RWPE2 (cell line): ENCODE data around the gene CD300C.

Experiments used
- ATAC-seq: fragments of 200-7000 bp; cut with Tn5 transposase; 3 replicates; pipeline ENCODE4 v1.9.1; 2021; ENCODE audit warnings: low read depth
- DNase-seq: peaks from one replicate; pipeline ENCODE4 v3.0.0-alpha.2; 2020; ENCODE audit warnings: low spot score
- H3K27ac ChIP-seq: fragments of 450-650 bp; 2 replicates; pipeline ENCODE4 v1.5.1; 2017; ENCODE audit warnings: mild to moderate bottlenecking; ENCODE audit not compliant: poor library complexity, severe bottlenecking
- H3K27me3 ChIP-seq: fragments of 250-450 bp; sonication (Bioruptor Pico); 2 replicates; pipeline ENCODE4 v1.5.1; 2021; ENCODE audit warnings: mild to moderate bottlenecking, moderate library complexity; ENCODE audit not compliant: insufficient read depth, poor library complexity, severe bottlenecking
- H3K36me3 ChIP-seq: fragments of 250-450 bp; sonication (Bioruptor Pico); 2 replicates; pipeline ENCODE4 v1.5.1; 2020; ENCODE audit warnings: low read depth, mild to moderate bottlenecking, moderate library complexity
- H3K4me1 ChIP-seq: fragments of 250-450 bp; sonication (Bioruptor Pico); 2 replicates; pipeline ENCODE4 v1.5.1; 2021; ENCODE audit warnings: mild to moderate bottlenecking, moderate library complexity; ENCODE audit not compliant: insufficient read depth, poor library complexity, severe bottlenecking
- H3K4me3 ChIP-seq: fragments of 250-450 bp; sonication (Bioruptor Pico); 2 replicates; pipeline ENCODE4 v1.5.1; 2021; ENCODE audit warnings: mild to moderate bottlenecking, moderate library complexity; ENCODE audit not compliant: severe bottlenecking
- H3K9me3 ChIP-seq: fragments of 250-450 bp; sonication (Bioruptor Pico); 2 replicates; pipeline ENCODE4 v1.5.1; 2021; ENCODE audit warnings: mild to moderate bottlenecking, moderate library complexity; ENCODE audit not compliant: severe bottlenecking
- CTCF ChIP-seq: fragments of 450-650 bp; IDR thresholded peaks from one replicate; pipeline ENCODE4 v1.5.1; 2017; ENCODE audit warnings: mild to moderate bottlenecking, moderate library complexity; ENCODE audit not compliant: poor library complexity, severe bottlenecking

The CD300C gene

GRCh38 chr17:74536890-74537289, 9.0 kb downstream of the CD300C start:
- Histone ChIP-seq H3K27ac (no peak overlapping the region), H3K4me1 (no peaks in the 10 kb centered on the region), H3K9me3 (no peaks in the 10 kb centered on the region), H3K27me3 (peaks cover 22% of the 10 kb centered on the region), H3K4me3 (no peak overlapping the region), H3K36me3 (no peaks in the 10 kb centered on the region)
- no peak for TF ChIP-seq CTCF
- DNase-seq (no peak), ATAC-seq (no peak)

- ATAC-seq (no peak), DNase-seq (peak; percentile 9)
- Histone ChIP-seq H3K4me1 (no peaks in the 10 kb centered on the region), H3K9me3 (no peaks in the 10 kb centered on the region), H3K27ac (no peak overlapping the region), H3K4me3 (no peak overlapping the region), H3K36me3 (no peaks in the 10 kb centered on the region), H3K27me3 (peaks cover 26% of the 10 kb centered on the region)
- no peak for TF ChIP-seq CTCF
Observed at GRCh38 chr17:74532115-74532514, 13.8 kb downstream of the CD300C start.

GRCh38 chr17:74531231-74531761, 14.6 kb downstream of the CD300C start, which contains the start of gene CD300LB:
Gene CD300LB (minus strand): TSS chr17:74531475. CDS start chr17:74531350, 125 bp downstream.
- TF ChIP-seq CTCF = no peak
- Histone ChIP-seq H3K27ac (no peak within 1 kb of the TSS), H3K9me3 (no peaks in the 10 kb centered on the region), H3K4me3 (no peak within 1 kb of the TSS), H3K36me3 (no peaks in the 10 kb centered on the region), H3K4me1 (no peaks in the 10 kb centered on the region), H3K27me3 (peaks cover 19% of the 10 kb centered on the region)
- ATAC-seq = no peak
- DNase-seq = peak; percentile 30

GRCh38 chr17:74530831-74531150, 15.1 kb downstream of the CD300C start:
- H3K36me3 ChIP-seq = no peaks in the 10 kb centered on the region
- no peaks in the 10 kb centered on the region for H3K4me1 ChIP-seq
- no peak overlapping the region for H3K4me3 ChIP-seq
- no peak for TF ChIP-seq CTCF
- no peaks in the 10 kb centered on the region for H3K9me3 ChIP-seq
- no peak for DNase-seq
- ATAC-seq = no peak
- no peak overlapping the region for H3K27ac ChIP-seq
- H3K27me3 ChIP-seq = peaks cover 19% of the 10 kb centered on the region

- ATAC-seq (no peak), DNase-seq (peak; percentile 33)
- Histone ChIP-seq H3K36me3 (no peaks in the 10 kb centered on the region), H3K27me3 (peaks cover 11% of the 10 kb centered on the region), H3K4me3 (no peak overlapping the region), H3K9me3 (no peaks in the 10 kb centered on the region), H3K27ac (no peak overlapping the region), H3K4me1 (no peaks in the 10 kb centered on the region)
- TF ChIP-seq CTCF = no peak
Observed at GRCh38 chr17:74529243-74529642, 16.7 kb downstream of the CD300C start.
